HepG2 (cell line): ENCODE results near the gene UBTD1. TPM values are rescaled to one million over a fixed set of nuclear protein-coding genes. Genes with fewer than 3 reads are reported as not detected.

Source experiments
- ATAC-seq: fragments of 200-7000 bp; cut with Tn5 transposase; 3 replicates; pipeline ENCODE4 v1.9.1; 2020; ENCODE audit warnings: mild to moderate bottlenecking, moderate library complexity
- BruUV-seq: library from RNA; stranded (reverse); fragments of 400-500 nt; replicated peaks from 2 replicates; lab custom pipeline; 2021; lab: Mats Ljungman, UMichigan
- CTCF ChIA-PET: fragments of 300-600 bp; formaldehyde crosslinking; extraction: SDS; loops from one replicate; lab custom pipeline; 2021; ENCODE audit warnings: low total read pairs, inconsistent platforms, low intra/inter-chr PET ratio; lab: Yijun Ruan, JAX
- POLR2A ChIA-PET: fragments of 350-600 bp; sonication (Branson Sonifier 250); formaldehyde crosslinking; loops from one replicate; lab custom pipeline; 2020; ENCODE audit warnings: antibody characterized with exemption, inconsistent platforms; lab: Yijun Ruan, JAX
- DNase-seq: peaks from one replicate; pipeline ENCODE4 v3.0.0-alpha.2; 2015; ENCODE audit warnings: low spot score
- FAIRE-seq: peaks from 3 replicates; lab custom pipeline; 2011; peaks lifted over from hg19 to GRCh38; lab: Jason Lieb, UNC
- H2AFZ ChIP-seq: one replicate; pipeline ENCODE4 v1.6.1; 2011; ENCODE audit warnings: low read length, inconsistent platforms
- H3K27ac ChIP-seq: fragments of 300-600 bp; 3 replicates; pipeline ENCODE4 v1.8.0; 2011; ENCODE audit warnings: mixed run types, mild to moderate bottlenecking, mixed read lengths, low read length, inconsistent platforms; ENCODE audit not compliant: insufficient read depth; ENCODE audit errors: extremely low read length
- H3K27me3 ChIP-seq, 2 experiments: fragments of 200-600 bp in 1 of 2; 2 replicates in 1 of 2; 3 replicates in 1 of 2; pipeline versions ENCODE4 v1.6.0 to v1.8.0; 2011; ENCODE audit warnings: low read length in 2 of 2, mild to moderate bottlenecking in 2 of 2, moderate library complexity in 2 of 2, inconsistent platforms in 1 of 2; ENCODE audit not compliant: insufficient read depth in 2 of 2, control insufficient read depth in 1 of 2
- H3K36me3 ChIP-seq, 2 experiments: fragments of 200-600 bp in 1 of 2; replicated peaks in 1 of 2; 2 replicates in 1 of 2; 3 replicates in 1 of 2; pipeline versions ENCODE4 v1.5.1 to v1.8.0; 2011; ENCODE audit warnings: low read length in 2 of 2, inconsistent platforms in 1 of 2; ENCODE audit not compliant: insufficient read depth in 2 of 2, control insufficient read depth in 1 of 2
- H3K4me1 ChIP-seq: 2 replicates; pipeline ENCODE4 v1.5.1; 2012; ENCODE audit warnings: low read length, inconsistent platforms; ENCODE audit not compliant: insufficient read depth
- H3K4me2 ChIP-seq: 2 replicates; pipeline ENCODE4 v1.6.0; 2011; ENCODE audit warnings: low read depth, low read length, inconsistent platforms
- H3K4me3 ChIP-seq, 3 experiments: fragments of 200-600 bp in 1 of 3; sonication (generic), shearing (Covaris generic) in 1 of 3; replicated peaks in 1 of 3; 2 replicates each; pipeline ENCODE4 v1.5.1; 2011 to 2016; ENCODE audit warnings: low read length in 3 of 3, inconsistent platforms in 2 of 3, low read depth in 2 of 3, mild to moderate bottlenecking in 2 of 3, control low read depth in 1 of 3, mixed read lengths in 1 of 3; ENCODE audit not compliant: insufficient read depth in 1 of 3
- H3K79me2 ChIP-seq: one replicate; pipeline ENCODE4 v1.6.1; 2011; ENCODE audit warnings: low read length, inconsistent platforms; ENCODE audit not compliant: insufficient read depth
- H3K9ac ChIP-seq: 2 replicates; pipeline ENCODE4 v1.6.0; 2011; ENCODE audit warnings: mild to moderate bottlenecking, low read depth, low read length, inconsistent platforms; ENCODE audit not compliant: insufficient read depth
- H3K9me3 ChIP-seq: 2 replicates; pipeline ENCODE4 v1.5.1; 2012; ENCODE audit warnings: mild to moderate bottlenecking, low read length
- H4K20me1 ChIP-seq: 2 replicates; pipeline ENCODE4 v1.6.0; 2011; ENCODE audit warnings: inconsistent platforms, mild to moderate bottlenecking, low read length, moderate library complexity; ENCODE audit not compliant: insufficient read depth
- ADNP ChIP-seq: sonication (generic); formaldehyde crosslinking; IDR thresholded peaks from 2 replicates; pipeline ENCODE4 v1.4.0; 2020; ENCODE audit warnings: missing genetic modification reagents
- ARID5B ChIP-seq: IDR thresholded peaks from 2 replicates; pipeline ENCODE4 v1.4.0; 2020; ENCODE audit warnings: mild to moderate bottlenecking, missing genetic modification reagents
- HES4 ChIP-seq: sonication (generic); formaldehyde crosslinking; IDR thresholded peaks from 2 replicates; pipeline ENCODE4 v1.9.0; 2021; ENCODE audit warnings: mild to moderate bottlenecking, missing genetic modification reagents, borderline replicate concordance
- PAF1 ChIP-seq: IDR thresholded peaks from 2 replicates; pipeline ENCODE4 v1.6.1; 2016; ENCODE audit warnings: missing genetic modification reagents, missing compliant biosample characterization
- PRDM4 ChIP-seq: sonication (generic); formaldehyde crosslinking; IDR thresholded peaks from 2 replicates; pipeline ENCODE4 v1.9.0; 2021; ENCODE audit warnings: missing genetic modification reagents, borderline replicate concordance
- SNAI1 ChIP-seq: sonication (generic); formaldehyde crosslinking; IDR thresholded peaks from 2 replicates; pipeline ENCODE4 v1.5.0; 2020; ENCODE audit warnings: mild to moderate bottlenecking, missing genetic modification reagents, borderline replicate concordance
- ZNF788 ChIP-seq: sonication (generic); formaldehyde crosslinking; IDR thresholded peaks from 2 replicates; pipeline ENCODE4 v1.5.0; 2020; ENCODE audit warnings: mild to moderate bottlenecking, missing genetic modification reagents, borderline replicate concordance
- WGBS: methylation state at CpG from one replicate; pipeline ENCODE4 v1.1.6; 2017; ENCODE audit warnings: low lambda C conversion rate; 5-methylcytosine and 5-hydroxymethylcytosine counted together
- in situ Hi-C: cut with HindIII; loops from 2 replicates; pipeline ENCODE4 v1.10.0; 2017; ENCODE audit warnings: low pct_unique_long_range_greater_than_20kb; ENCODE audit not compliant: extremely low pct_ligation_motif_present
- intact Hi-C: fragments of 100-400 bp; cut with micrococcal nuclease; formaldehyde crosslinking; loops from one replicate; pipeline ENCODE4 v1.10.0; 2022; ENCODE audit not compliant: unreplicated experiment
- polyA plus RNA-seq, 8 experiments: library from polyadenylated mRNA; depleted of rRNA in 3 of 8; stranded (reverse) in 7 of 8; unstranded in 1 of 8; fragments of >200 nt; fragmentation: Illumina TruSeq in 4 of 8; extraction: Trizol in 4 of 8; gene quantifications; 2 replicates each; pipeline versions ENCODE4 v1.2.1 to v1.2.3, GENCODE V29; 2011 to 2016; ENCODE audit warnings: low read depth in 4 of 8, missing spikeins in 1 of 8, mixed read lengths in 1 of 8; ENCODE audit not compliant: insufficient read depth in 1 of 8
- total RNA-seq, 5 experiments: library from RNA; depleted of rRNA; stranded (reverse); fragments of >200 nt; fragmentation: Illumina TruSeq; extraction: Trizol; gene quantifications; 2 replicates each; pipeline ENCODE4 v1.2.3, GENCODE V29; 2016; ENCODE audit warnings: low read depth in 1 of 5

Gene UBTD1
- total and polyA plus RNA-seq, 2 of the 13 experiments (the other 11 are each of a cell fraction or from before 2014, with no cell fraction given) = 7.9 to 10.0 TPM

GRCh38 chr10:97564776-97565175 lies 66.1 kb downstream of the UBTD1 start:
- Histone ChIP-seq H3K4me1 (peaks cover 15% of the 10 kb centered on the region; the same call in 1 of the 2 replicates), H3K27me3 (no peaks in the 10 kb centered on the region), H3K79me2 (no peaks in the 10 kb centered on the region), H3K36me3 (peaks cover 1 to 8% of the 10 kb centered on the region in 2 experiments; a peak in 3 of 5 replicates), H3K9me3 (no peaks in the 10 kb centered on the region), H2AFZ (no peak overlapping the region), H3K4me3 (no peak overlapping the region), H4K20me1 (no peaks in the 10 kb centered on the region), H3K27ac (no peak overlapping the region), H3K9ac (no peak overlapping the region), H3K4me2 (no peak overlapping the region)
- TF ChIP-seq SNAI1 (no peak), HES4 (CRISPR knock-in tag) (no peak)
- DNase-seq (no peak), FAIRE-seq (no peak), ATAC-seq (no peak)
- WGBS = 83% methylated on average over 4 of the region's 4 CpGs
- BruUV-seq = no TSS peak
- ChIA-PET POLR2A (interaction anchor here (1.1 kb wide), 1 partner anchor 75 kb away, joined by 3 read pairs; the partner anchor contains the start of gene PI4K2A), CTCF (no interaction called here)
- in situ Hi-C loops (no loop called here), intact Hi-C loops (no loop called here)

DNA sequence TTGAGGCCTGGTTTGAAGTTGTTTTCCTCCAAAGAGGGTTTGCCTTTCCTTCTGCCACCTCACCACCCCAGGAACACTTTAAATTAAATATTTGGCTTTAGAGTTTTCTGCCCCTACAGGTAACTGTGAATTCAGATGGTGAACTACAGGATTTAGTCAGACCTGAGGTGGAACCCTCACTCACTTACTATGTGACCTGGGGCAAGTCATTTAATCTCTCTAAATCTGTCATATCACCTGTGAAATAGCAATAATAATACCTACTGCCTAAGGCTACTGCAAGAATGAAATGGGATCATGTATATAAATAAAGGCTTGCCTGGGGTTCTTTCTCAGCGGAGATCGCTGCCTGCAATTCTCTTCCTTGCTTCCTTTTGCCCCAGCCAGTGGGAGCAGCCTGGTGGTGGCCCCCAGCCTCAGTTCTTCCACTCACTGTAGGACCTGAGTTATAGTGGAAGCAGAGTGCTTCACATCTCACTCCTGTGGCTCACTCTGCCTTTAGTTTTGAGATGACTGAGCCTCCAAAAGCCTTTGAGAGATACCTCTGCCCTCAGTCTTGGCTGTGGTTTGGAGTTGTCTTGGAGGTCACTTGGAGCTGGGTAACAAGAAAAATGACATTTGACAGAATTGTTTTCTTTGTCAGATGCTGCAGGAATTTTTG lies 67.7 kb downstream of the UBTD1 start:
- Histone ChIP-seq H4K20me1 (no peaks in the 10 kb centered on the region), H3K9me3 (no peaks in the 10 kb centered on the region), H3K27me3 (no peaks in the 10 kb centered on the region), H3K9ac (no peak overlapping the region), H3K27ac (no peak overlapping the region), H2AFZ (no peak overlapping the region), H3K4me2 (no peak overlapping the region), H3K4me3 (no peak overlapping the region), H3K79me2 (no peaks in the 10 kb centered on the region), H3K4me1 (no peaks in the 10 kb centered on the region), H3K36me3 (peaks cover 3 to 8% of the 10 kb centered on the region in 2 experiments; a peak in 3 of 5 replicates)
- 100% methylated on average over 2 of the region's 2 CpGs for WGBS
- DNase-seq (no peak), FAIRE-seq (no peak), ATAC-seq (no peak)
- POLR2A ChIA-PET = no interaction called here
- BruUV-seq = no TSS peak
- in situ Hi-C loops (no loop called here), intact Hi-C loops (no loop called here)
- TF ChIP-seq ADNP (CRISPR knock-in tag) = no peak
- no peak for TF ChIP-seq ZNF788 (CRISPR knock-in tag)
- TF ChIP-seq ARID5B (CRISPR knock-in tag) = no peak
- TF ChIP-seq PRDM4 = no peak
- no peak for TF ChIP-seq PAF1 (CRISPR knock-in tag)
- CTCF ChIA-PET = no interaction called here
